HEK293 (cell line): Measurements from ENCODE around the gene UNC50.

Source experiments
- CTCF ChIP-seq: fragments of 450-650 bp; formaldehyde crosslinking; IDR thresholded peaks from 2 replicates; pipeline ENCODE4 v1.5.1; 2016; ENCODE audit warnings: missing biosample characterization, missing genetic modification characterization
- REPIN1 ChIP-seq: fragments of 450-650 bp; formaldehyde crosslinking; IDR thresholded peaks from 2 replicates; pipeline ENCODE4 v1.5.1; 2017; ENCODE audit warnings: missing biosample characterization, missing genetic modification characterization, low read depth
- ZNF146 ChIP-seq: fragments of 450-650 bp; formaldehyde crosslinking; IDR thresholded peaks from 2 replicates; pipeline ENCODE4 v1.5.1; 2016; ENCODE audit warnings: missing biosample characterization, missing genetic modification characterization
- ZNF169 ChIP-seq: fragments of 450-650 bp; formaldehyde crosslinking; IDR thresholded peaks from 2 replicates; pipeline ENCODE4 v1.5.1; 2016; ENCODE audit warnings: missing biosample characterization, missing genetic modification characterization
- ZNF18 ChIP-seq: fragments of 450-650 bp; formaldehyde crosslinking; IDR thresholded peaks from 2 replicates; pipeline ENCODE4 v1.5.1; 2016; ENCODE audit warnings: missing biosample characterization, missing genetic modification characterization
- ZNF37A ChIP-seq: fragments of 450-650 bp; IDR thresholded peaks from 2 replicates; pipeline ENCODE4 v1.5.1; 2018; ENCODE audit warnings: missing biosample characterization, missing genetic modification characterization
- ZNF560 ChIP-seq: fragments of 450-650 bp; formaldehyde crosslinking; IDR thresholded peaks from 2 replicates; pipeline ENCODE4 v1.5.1; 2017; ENCODE audit warnings: missing biosample characterization, missing genetic modification characterization, borderline replicate concordance
- ZNF626 ChIP-seq: fragments of 450-650 bp; sonication (Bioruptor Pico); formaldehyde crosslinking; IDR thresholded peaks from 2 replicates; pipeline ENCODE4 v1.5.1; 2018; ENCODE audit warnings: missing biosample characterization, missing genetic modification characterization, inconsistent platforms
- ZNF701 ChIP-seq: fragments of 450-650 bp; formaldehyde crosslinking; IDR thresholded peaks from 2 replicates; pipeline ENCODE4 v1.5.1; 2016; ENCODE audit warnings: missing biosample characterization, missing genetic modification characterization
- ZNF791 ChIP-seq: fragments of 450-650 bp; formaldehyde crosslinking; IDR thresholded peaks from 2 replicates; pipeline ENCODE4 v1.5.1; 2016; ENCODE audit warnings: missing biosample characterization, missing genetic modification characterization

- TF ChIP-seq ZNF146 (tag by site-specific recombination) (no peak), ZNF18 (tag by site-specific recombination) (no peak), CTCF (tag by site-specific recombination) (no peak), ZNF626 (tag by site-specific recombination) (no peak), ZNF560 (tag by site-specific recombination) (no peak), ZNF791 (tag by site-specific recombination) (no peak), ZNF701 (tag by site-specific recombination) (no peak), ZNF169 (tag by site-specific recombination) (no peak), REPIN1 (tag by site-specific recombination) (no peak), ZNF37A (no peak)
Measured at GRCh38 chr2:98634406-98635092, 26.2 kb downstream of the UNC50 start.
